Natural killer cell (primary cell): ENCODE measurements around the gene RPS21. TPM values are rescaled to one million over a fixed set of nuclear protein-coding genes. Genes with fewer than 3 reads are reported as not detected.

Experiments used
- ATAC-seq, 3 donors: fragments of 150-1000 bp in 2 of 3; fragments of 200-7000 bp in 1 of 3; cut with Tn5 transposase; 1 replicate in 1 of 3; 2 replicates in 2 of 3; pipeline ENCODE4 v1.10.0; 2021; ENCODE audit warnings: mild to moderate bottlenecking in 2 of 3, moderate library complexity in 2 of 3
- DNase-seq, 2 donors: peaks; one replicate each; pipeline versions ENCODE4 v3.0.0 to v3.0.0-alpha.2; 2013 to 2021; ENCODE audit warnings: mixed read lengths in 1 of 2
- H3K27ac ChIP-seq: one replicate; pipeline ENCODE4 v1.5.1; 2013; ENCODE audit warnings: mild to moderate bottlenecking, low read length
- H3K27me3 ChIP-seq: one replicate; pipeline ENCODE4 v1.6.1; 2013; ENCODE audit warnings: low read length; ENCODE audit not compliant: control insufficient read depth, insufficient read depth
- H3K36me3 ChIP-seq: one replicate; pipeline ENCODE4 v1.6.1; 2013; ENCODE audit warnings: low read length; ENCODE audit not compliant: control insufficient read depth, insufficient read depth
- H3K4me1 ChIP-seq: one replicate; pipeline ENCODE4 v1.6.1; 2013; ENCODE audit warnings: low read length; ENCODE audit not compliant: control insufficient read depth, insufficient read depth
- H3K4me3 ChIP-seq: one replicate; pipeline ENCODE4 v1.5.1; 2013; ENCODE audit warnings: low read length
- H3K9me3 ChIP-seq: one replicate; pipeline ENCODE4 v1.6.1; 2013; ENCODE audit warnings: low read length; ENCODE audit not compliant: control insufficient read depth, insufficient read depth
- H3K27ac Mint-ChIP-seq, 2 donors: one replicate each; pipeline ENCODE4 v1.8.0; 2022; ENCODE audit warnings: mild to moderate bottlenecking in 2 of 2, mixed read lengths in 2 of 2, moderate library complexity in 1 of 2
- H3K27me3 Mint-ChIP-seq, 2 donors: one replicate each; pipeline ENCODE4 v1.8.0; 2022; ENCODE audit warnings: low read depth in 2 of 2, mixed read lengths in 2 of 2
- H3K36me3 Mint-ChIP-seq: one replicate; pipeline ENCODE4 v1.8.0; 2022; ENCODE audit warnings: mixed read lengths
- H3K4me1 Mint-ChIP-seq, 2 donors: one replicate each; pipeline ENCODE4 v1.8.0; 2022; ENCODE audit warnings: mixed read lengths in 2 of 2
- H3K4me3 Mint-ChIP-seq: one replicate; pipeline ENCODE4 v1.8.0; 2022; ENCODE audit warnings: mild to moderate bottlenecking, moderate library complexity, mixed read lengths
- H3K9me3 Mint-ChIP-seq, 2 donors: one replicate each; pipeline ENCODE4 v1.8.0; 2022; ENCODE audit warnings: mixed read lengths in 2 of 2
- CTCF ChIP-seq: fragments of 200-600 bp; IDR thresholded peaks from one replicate; pipeline ENCODE4 v1.8.0; 2022; ENCODE audit warnings: antibody characterized with exemption
- WGBS: methylation state at CpG from one replicate; pipeline ENCODE4 v1.1.7; 2013; ENCODE audit warnings: missing lambda C conversion rate; ENCODE audit not compliant: insufficient coverage; 5-methylcytosine and 5-hydroxymethylcytosine counted together
- intact Hi-C: fragments of 100-400 bp; cut with micrococcal nuclease; formaldehyde crosslinking; loops from one replicate; pipeline ENCODE4 v1.14.2; 2022
- total RNA-seq, 4 donors: library from RNA; stranded (reverse); fragments of 120-200 nt in 1 of 4; gene quantifications; one replicate each; pipeline versions ENCODE4 v1.2.3 to v1.2.4, GENCODE V29; 2013 to 2022

Gene RPS21
- total RNA-seq, 3 donors from 2014 or later (not counting 1 experiment from before 2014, with no cell fraction given): 887 to 1,244 (median 1,112) TPM

GRCh38 chr20:62353289-62354030 is 33.4 kb upstream of the RPS21 start:
- Mint-ChIP-seq H3K36me3 (no peaks in the 10 kb centered on the region), H3K27me3 (no peaks in the 10 kb centered on the region), H3K4me1 (no peaks in the 10 kb centered on the region), H3K27ac (no peak overlapping the region), H3K9me3 (peaks cover 3% of the 10 kb centered on the region in 2 donors), H3K4me3 (no peak overlapping the region)
- DNase-seq (no peak), ATAC-seq (no peak)
- TF ChIP-seq CTCF: no peak
- H3K9me3 ChIP-seq: no peaks in the 10 kb centered on the region
- intact Hi-C loops: no loop called here
- H3K36me3 ChIP-seq: no peaks in the 10 kb centered on the region
- 92% methylated on average over 16 of the region's 16 CpGs for WGBS
- H3K4me3 ChIP-seq: no peak overlapping the region
- H3K27me3 ChIP-seq: no peaks in the 10 kb centered on the region
- H3K27ac ChIP-seq: no peak overlapping the region
- no peaks in the 10 kb centered on the region for H3K4me1 ChIP-seq

GRCh38 chr20:62354031-62354808 is 32.7 kb upstream of the RPS21 start:
- H3K4me3 ChIP-seq: no peak overlapping the region
- Mint-ChIP-seq H3K27ac (no peak overlapping the region), H3K4me1 (no peaks in the 10 kb centered on the region), H3K9me3 (no peaks in the 10 kb centered on the region), H3K4me3 (no peak overlapping the region), H3K36me3 (no peaks in the 10 kb centered on the region), H3K27me3 (no peaks in the 10 kb centered on the region)
- intact Hi-C loops: no loop called here
- WGBS: 82% methylated on average over 13 of the region's 14 CpGs
- H3K9me3 ChIP-seq: no peaks in the 10 kb centered on the region
- DNase-seq (no peak), ATAC-seq (no peak)
- no peak overlapping the region for H3K27ac ChIP-seq
- no peak for TF ChIP-seq CTCF
- no peaks in the 10 kb centered on the region for H3K36me3 ChIP-seq
- H3K27me3 ChIP-seq: no peaks in the 10 kb centered on the region
- H3K4me1 ChIP-seq: no peaks in the 10 kb centered on the region

GRCh38 chr20:62354811-62355341 is 32.0 kb upstream of the RPS21 start:
- Histone ChIP-seq H3K9me3 (no peaks in the 10 kb centered on the region), H3K27me3 (no peaks in the 10 kb centered on the region), H3K4me1 (no peaks in the 10 kb centered on the region), H3K36me3 (no peaks in the 10 kb centered on the region), H3K27ac (no peak overlapping the region), H3K4me3 (no peak overlapping the region)
- Mint-ChIP-seq H3K4me3 (no peak overlapping the region), H3K36me3 (no peaks in the 10 kb centered on the region), H3K27ac (no peak overlapping the region), H3K9me3 (no peaks in the 10 kb centered on the region), H3K4me1 (no peaks in the 10 kb centered on the region), H3K27me3 (no peaks in the 10 kb centered on the region)
- DNase-seq (no peak), ATAC-seq (no peak)
- 73% methylated on average over 16 of the region's 16 CpGs for WGBS
- intact Hi-C loops: no loop called here
- no peak for TF ChIP-seq CTCF
